A673 (cell line): ENCODE data around the gene PARP4. TPM values are rescaled to one million over a fixed set of nuclear protein-coding genes. Genes with fewer than 3 reads are reported as not detected.
"Not testable (repeated sequence)": the region's sequence is repeated elsewhere in the genome, so short reads cannot be mapped to it uniquely, and the experiment has no call there.

Experiments used
- BruUV-seq: library from RNA; stranded (reverse); fragments of 400-500 nt; replicated peaks from 2 replicates; lab custom pipeline; 2021; lab: Mats Ljungman, UMichigan
- CTCF ChIA-PET: fragments of 300-600 bp; sonication (Branson Sonifier 250); formaldehyde crosslinking; loops from one replicate; lab custom pipeline; 2022; ENCODE audit warnings: antibody characterized with exemption; lab: Charles Lee
- POLR2A ChIA-PET: fragments of 300-600 bp; sonication (Branson Sonifier 250); formaldehyde crosslinking; loops from one replicate; lab custom pipeline; 2022; ENCODE audit warnings: antibody characterized with exemption; ENCODE audit not compliant: low non-redundant PET; lab: Charles Lee
- DNase-seq: peaks from one replicate; pipeline ENCODE4 v3.0.0-alpha.2; 2015; ENCODE audit warnings: low spot score
- H3K27ac ChIP-seq: fragments of 200-600 bp; sonication (generic); 2 replicates; pipeline ENCODE4 v1.5.1; 2016; ENCODE audit warnings: mixed run types, low read depth, mild to moderate bottlenecking, mixed read lengths, antibody characterized with exemption, low read length; ENCODE audit not compliant: poor library complexity, severe bottlenecking
- H3K27me3 ChIP-seq: fragments of 200-600 bp; sonication (generic); replicated peaks from 2 replicates; pipeline ENCODE4 v1.6.1; 2017; ENCODE audit warnings: mixed run types, low read depth, mild to moderate bottlenecking, mixed read lengths, antibody characterized with exemption, low read length; ENCODE audit not compliant: insufficient read depth, poor library complexity
- H3K36me3 ChIP-seq: fragments of 200-600 bp; sonication (generic); 2 replicates; pipeline ENCODE4 v1.6.1; 2016; ENCODE audit warnings: mixed run types, mild to moderate bottlenecking, mixed read lengths, antibody characterized with exemption, low read length; ENCODE audit not compliant: insufficient read depth, poor library complexity, severe bottlenecking
- H3K4me1 ChIP-seq: fragments of 200-600 bp; sonication (generic); 2 replicates; pipeline ENCODE4 v1.6.1; 2017; ENCODE audit warnings: mixed run types, mild to moderate bottlenecking, mixed read lengths, antibody characterized with exemption, low read length; ENCODE audit not compliant: insufficient read depth, poor library complexity, severe bottlenecking
- H3K4me3 ChIP-seq: fragments of 200-600 bp; sonication (generic); 2 replicates; pipeline ENCODE4 v1.5.1; 2016; ENCODE audit warnings: low read depth, mixed run types, mild to moderate bottlenecking, mixed read lengths, low read length; ENCODE audit not compliant: poor library complexity, severe bottlenecking
- H3K9me3 ChIP-seq: fragments of 200-600 bp; sonication (generic); 2 replicates; pipeline ENCODE4 v1.6.1; 2016; ENCODE audit warnings: mixed run types, low read depth, mild to moderate bottlenecking, mixed read lengths, antibody characterized with exemption, low read length; ENCODE audit not compliant: poor library complexity, severe bottlenecking
- CTCF ChIP-seq: fragments of 300-800, 200-600 bp; sonication (generic); conservative IDR thresholded peaks from 2 replicates; pipeline ENCODE4 v1.5.1; 2017; ENCODE audit warnings: low read depth, mild to moderate bottlenecking, antibody characterized with exemption, low read length, moderate library complexity, mixed read lengths
- EZH2 ChIP-seq: fragments of 200-600 bp; sonication (generic); IDR thresholded peaks from 2 replicates; pipeline ENCODE4 v1.6.1; 2017; ENCODE audit warnings: borderline replicate concordance, low read depth, mild to moderate bottlenecking, mixed read lengths, antibody characterized with exemption, low read length; ENCODE audit not compliant: poor library complexity, severe bottlenecking
- intact Hi-C: fragments of 100-400 bp; cut with micrococcal nuclease; formaldehyde crosslinking; loops from one replicate; pipeline ENCODE4 v1.10.0; 2022; ENCODE audit not compliant: unreplicated experiment
- total RNA-seq: library from RNA; stranded (reverse); gene quantifications from 2 replicates; pipeline ENCODE4 v1.2.3, GENCODE V29; 2021

The PARP4 gene
- total RNA-seq, 1 experiment from 2014 or later, result 66.8 TPM

- H3K36me3 ChIP-seq, result peaks cover 57% of the 10 kb centered on the region
- intact Hi-C loops, result no loop called here
- H3K27me3 ChIP-seq, result no peaks in the 10 kb centered on the region
- no peak overlapping the region for H3K4me3 ChIP-seq
- no TSS peak for BruUV-seq
- H3K27ac ChIP-seq, result no peak overlapping the region
- ChIA-PET CTCF (no interaction called here), POLR2A (no interaction called here)
- DNase-seq, result no peak
- H3K4me1 ChIP-seq, result no peaks in the 10 kb centered on the region
- H3K9me3 ChIP-seq, result no peaks in the 10 kb centered on the region
- TF ChIP-seq CTCF, result no peak
- no peak for TF ChIP-seq EZH2
Measured at GRCh38 chr13:24473686-24474085, 38.9 kb downstream of the PARP4 start.

GRCh38 chr13:24472129-24472528, 40.4 kb downstream of the PARP4 start:
- H3K27me3 ChIP-seq, H3K4me1 ChIP-seq, H3K4me3 ChIP-seq, H3K27ac ChIP-seq, BruUV-seq, CTCF ChIA-PET, POLR2A ChIA-PET, H3K9me3 ChIP-seq, intact Hi-C loops, DNase-seq: not testable (repeated sequence)
- H3K36me3 ChIP-seq, result peaks cover 55% of the 10 kb centered on the region

GRCh38 chr13:24463078-24463477, 49.5 kb downstream of the PARP4 start:
- no peak for DNase-seq
- H3K4me3 ChIP-seq, result no peak overlapping the region
- BruUV-seq, result no TSS peak
- peaks cover 9% of the 10 kb centered on the region for H3K36me3 ChIP-seq
- no peaks in the 10 kb centered on the region for H3K9me3 ChIP-seq
- no peaks in the 10 kb centered on the region for H3K27me3 ChIP-seq
- H3K27ac ChIP-seq, result no peak overlapping the region
- no peak for TF ChIP-seq CTCF
- TF ChIP-seq EZH2, result no peak
- POLR2A ChIA-PET, result no interaction called here
- intact Hi-C loops, result no loop called here
- CTCF ChIA-PET, result no interaction called here
- H3K4me1 ChIP-seq, result no peaks in the 10 kb centered on the region

- H3K4me3 ChIP-seq, result no peak overlapping the region
- no peaks in the 10 kb centered on the region for H3K4me1 ChIP-seq
- no peaks in the 10 kb centered on the region for H3K27me3 ChIP-seq
- ChIA-PET CTCF (no interaction called here), POLR2A (no interaction called here)
- intact Hi-C loops, result no loop called here
- no peak overlapping the region for H3K27ac ChIP-seq
- TF ChIP-seq CTCF (no peak), EZH2 (no peak)
- no TSS peak for BruUV-seq
- DNase-seq, result no peak
- H3K9me3 ChIP-seq, result no peaks in the 10 kb centered on the region
- peaks cover 20% of the 10 kb centered on the region for H3K36me3 ChIP-seq
Measured at GRCh38 chr13:24460256-24460655, 52.3 kb downstream of the PARP4 start.
